SK-N-MC (cell line): ENCODE data around the gene PLEKHG5.

ENCODE experiments used
- DNase-seq: peaks from one replicate; pipeline ENCODE4 v3.0.0-alpha.2; 2011; ENCODE audit warnings: low read depth, low spot score
- H3K27ac ChIP-seq: fragments of 200-600 bp; sonication (generic); 2 replicates; pipeline ENCODE4 v1.5.1; 2016; ENCODE audit warnings: mixed run types
- H3K36me3 ChIP-seq: fragments of 200-600 bp; sonication (generic); 2 replicates; pipeline ENCODE4 v1.6.1; 2017; ENCODE audit warnings: antibody characterized with exemption, low read length, mixed read lengths; ENCODE audit not compliant: insufficient read depth
- H3K4me3 ChIP-seq: fragments of 200-600 bp; sonication (generic); 2 replicates; pipeline ENCODE4 v1.5.1; 2016
- H3K9ac ChIP-seq: fragments of 200-600 bp; sonication (generic); 2 replicates; pipeline ENCODE4 v1.8.0; 2017; ENCODE audit warnings: mixed run types, mixed read lengths; ENCODE audit not compliant: insufficient read length
- H3K9me3 ChIP-seq: fragments of 200-600 bp; sonication (generic); 2 replicates; pipeline ENCODE4 v1.6.1; 2017; ENCODE audit warnings: low read depth, mild to moderate bottlenecking, antibody characterized with exemption, low read length, moderate library complexity, mixed read lengths
- EZH2 ChIP-seq: fragments of 200-600 bp; sonication (generic); IDR thresholded peaks from one replicate; pipeline ENCODE4 v1.6.1; 2017; ENCODE audit warnings: antibody characterized with exemption
- FOXP2 ChIP-seq: optimal IDR thresholded peaks from 2 replicates; pipeline ENCODE3; 2011; ENCODE audit warnings: mild to moderate bottlenecking, moderate library complexity; ENCODE audit not compliant: insufficient read depth; ENCODE audit errors: extremely low read length, control extremely low read depth
- POLR2AphosphoS5 ChIP-seq: IDR thresholded peaks from 2 replicates; pipeline ENCODE4 v1.6.1; 2012; ENCODE audit warnings: mild to moderate bottlenecking, low read depth, low read length, borderline replicate concordance

PLEKHG5 gene

GRCh38 chr1:6507037-6507428, 15.6 kb upstream of the PLEKHG5 start:
- TF ChIP-seq FOXP2 (no peak), EZH2 (no peak)
- Histone ChIP-seq H3K27ac (no peak overlapping the region), H3K4me3 (no peak overlapping the region), H3K36me3 (no peaks in the 10 kb centered on the region), H3K9me3 (no peaks in the 10 kb centered on the region), H3K9ac (no peak overlapping the region)
- no peak for DNase-seq

GRCh38 chr1:6506210-6507036, 15.0 kb upstream of the PLEKHG5 start:
- H3K4me3 ChIP-seq, result no peak overlapping the region
- H3K36me3 ChIP-seq, result no peaks in the 10 kb centered on the region
- H3K27ac ChIP-seq, result no peak overlapping the region
- no peak for DNase-seq
- H3K9me3 ChIP-seq, result no peaks in the 10 kb centered on the region
- H3K9ac ChIP-seq, result no peak overlapping the region
- TF ChIP-seq EZH2 (no peak), POLR2AphosphoS5 (no peak), FOXP2 (no peak)

- Histone ChIP-seq H3K36me3 (no peaks in the 10 kb centered on the region), H3K9ac (no peak overlapping the region), H3K27ac (no peak overlapping the region), H3K4me3 (no peak overlapping the region), H3K9me3 (no peaks in the 10 kb centered on the region)
- no peak for DNase-seq
- TF ChIP-seq EZH2, result no peak
- TF ChIP-seq FOXP2, result no peak
- TF ChIP-seq POLR2AphosphoS5, result no peak
Observed at GRCh38 chr1:6505367-6506209, 14.1 kb upstream of the PLEKHG5 start.

GRCh38 chr1:6504887-6505286, 13.4 kb upstream of the PLEKHG5 start:
- DNase-seq, result no peak
- H3K9ac ChIP-seq, result no peak overlapping the region
- no peaks in the 10 kb centered on the region for H3K36me3 ChIP-seq

GRCh38 chr1:6503884-6504602, 12.6 kb upstream of the PLEKHG5 start:
- DNase-seq, result no peak
- H3K4me3 ChIP-seq, result no peak overlapping the region
- H3K9ac ChIP-seq, result no peak overlapping the region
- no peak overlapping the region for H3K27ac ChIP-seq
- no peaks in the 10 kb centered on the region for H3K36me3 ChIP-seq
- H3K9me3 ChIP-seq, result no peaks in the 10 kb centered on the region
- TF ChIP-seq FOXP2, result no peak
- no peak for TF ChIP-seq EZH2
- TF ChIP-seq POLR2AphosphoS5, result no peak

More at GRCh38 chr1:6504887-6505286, 13.4 kb upstream of the PLEKHG5 start:
- no peak overlapping the region for H3K4me3 ChIP-seq
- TF ChIP-seq POLR2AphosphoS5 (no peak), FOXP2 (no peak), EZH2 (no peak)
- no peaks in the 10 kb centered on the region for H3K9me3 ChIP-seq
- no peak overlapping the region for H3K27ac ChIP-seq

GRCh38 chr1:6502000-6502891, 10.8 kb upstream of the PLEKHG5 start:
- Histone ChIP-seq H3K9me3 (no peaks in the 10 kb centered on the region), H3K27ac (no peak overlapping the region), H3K36me3 (no peaks in the 10 kb centered on the region), H3K4me3 (no peak overlapping the region), H3K9ac (no peak overlapping the region)
- DNase-seq, result no peak
- TF ChIP-seq EZH2 (no peak), FOXP2 (no peak), POLR2AphosphoS5 (no peak)

GRCh38 chr1:6501279-6501813, 9.9 kb upstream of the PLEKHG5 start:
- TF ChIP-seq FOXP2 (no peak), POLR2AphosphoS5 (no peak), EZH2 (no peak)
- no peak overlapping the region for H3K27ac ChIP-seq
- no peak overlapping the region for H3K4me3 ChIP-seq
- DNase-seq, result no peak
- no peak overlapping the region for H3K9ac ChIP-seq
- H3K36me3 ChIP-seq, result no peaks in the 10 kb centered on the region
- no peaks in the 10 kb centered on the region for H3K9me3 ChIP-seq
